ENCODE data around the gene TPRN. TPM values are rescaled to one million over a fixed set of nuclear protein-coding genes. Genes with fewer than 3 reads are reported as not detected.

Gene TPRN
- total RNA-seq, 1 donor from 2014 or later: 16.0 TPM

DNA sequence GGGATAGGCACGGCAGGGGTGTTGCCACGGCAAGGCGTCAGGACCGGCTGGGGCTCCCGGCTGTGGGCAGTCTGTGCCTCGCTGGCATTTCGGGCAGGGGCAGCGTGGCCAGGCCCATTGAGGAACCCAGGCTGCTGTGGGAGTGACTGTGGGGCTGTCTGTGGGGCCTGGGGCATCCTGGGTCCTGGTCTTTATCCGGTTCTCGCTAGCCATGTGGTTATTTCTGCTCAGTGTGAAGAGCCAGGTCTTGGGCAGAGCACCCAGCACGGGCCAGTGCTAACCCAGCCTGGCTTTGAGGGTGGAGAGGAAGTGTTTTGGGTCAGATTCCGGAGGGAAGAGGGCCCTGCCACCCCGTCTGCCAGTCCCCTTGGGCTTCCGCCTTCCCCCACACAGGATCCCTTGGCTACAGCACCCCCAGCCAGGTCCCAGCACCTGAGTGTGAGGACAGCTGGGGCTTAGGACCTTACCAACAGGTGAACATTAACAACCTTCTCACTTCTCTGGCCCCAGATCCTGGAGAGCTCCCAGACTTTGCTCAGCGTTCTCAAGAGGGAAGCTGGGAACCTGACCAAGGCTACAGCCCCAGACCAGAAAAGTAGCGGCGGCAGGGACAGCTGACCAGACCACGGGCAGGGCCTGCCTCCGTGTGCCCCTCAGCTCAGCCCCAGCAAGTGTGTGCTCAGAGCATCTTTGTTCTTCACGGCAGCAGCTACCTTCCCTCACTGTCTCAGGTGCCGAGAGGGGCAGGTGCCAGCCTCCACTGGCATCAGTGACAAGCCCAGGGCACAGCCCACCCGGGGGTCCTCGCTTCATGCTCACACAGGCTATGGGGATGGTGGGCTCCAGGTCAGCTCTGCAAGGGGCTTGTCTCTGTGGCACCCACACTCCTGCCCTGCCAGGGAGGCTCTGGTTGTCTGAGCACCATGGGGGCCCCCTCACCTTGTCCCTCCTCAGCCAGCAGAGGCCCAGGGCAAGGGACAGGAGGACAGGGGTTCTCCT, 10.9 kb downstream of the TPRN start:
- Histone ChIP-seq H3K9me3 (ENCODE audit: insufficient read depth, low read depth, low read length) (no peaks in the 10 kb centered on the region), H3K9ac (ENCODE audit: low read length) (peak overlapping the region; percentile 93), H3K4me2 (ENCODE audit: low read length) (peak overlapping the region; percentile 99), H3K27ac (ENCODE audit: low read depth, low read length) (peak overlapping the region; percentile 90), H4K20me1 (ENCODE audit: insufficient read depth, low read length) (peaks cover 73% of the 10 kb centered on the region), H2AFZ (ENCODE audit: low read depth, low read length) (peak overlapping the region; percentile 87), H3K27me3 (ENCODE audit: insufficient read depth, low read length) (no peaks in the 10 kb centered on the region), H3K79me2 (ENCODE audit: insufficient read depth, low read length) (peaks cover 78% of the 10 kb centered on the region), H3K36me3 (ENCODE audit: insufficient read depth, low read length) (no peaks in the 10 kb centered on the region), H3K4me3 (ENCODE audit: insufficient read depth, low read depth, low read length) (peak overlapping the region; percentile 94), H3K4me1 (ENCODE audit: insufficient read depth, low read length) (peaks cover 19% of the 10 kb centered on the region)
- peak overlapping the region; percentile 87 for H3K27ac Mint-ChIP-seq (ENCODE audit: unreplicated experiment)
- peaks cover 7% of the 10 kb centered on the region for H3K36me3 Mint-ChIP-seq (ENCODE audit: low read depth, unreplicated experiment)
- peak overlapping the region; percentile 95 for H3K4me3 Mint-ChIP-seq (ENCODE audit: unreplicated experiment)
- no peak for DNase-seq (ENCODE audit: low read depth)
- H3K9me3 Mint-ChIP-seq (ENCODE audit: unreplicated experiment): no peaks in the 10 kb centered on the region
- FAIRE-seq: no peak
- H3K4me1 Mint-ChIP-seq (ENCODE audit: low read depth, unreplicated experiment): peaks cover 17% of the 10 kb centered on the region
- TF ChIP-seq EZH2 (IDR thresholded peaks at IDR 0.05; ENCODE audit: insufficient read depth, low read length): no peak
- TF ChIP-seq, protein P1, sequence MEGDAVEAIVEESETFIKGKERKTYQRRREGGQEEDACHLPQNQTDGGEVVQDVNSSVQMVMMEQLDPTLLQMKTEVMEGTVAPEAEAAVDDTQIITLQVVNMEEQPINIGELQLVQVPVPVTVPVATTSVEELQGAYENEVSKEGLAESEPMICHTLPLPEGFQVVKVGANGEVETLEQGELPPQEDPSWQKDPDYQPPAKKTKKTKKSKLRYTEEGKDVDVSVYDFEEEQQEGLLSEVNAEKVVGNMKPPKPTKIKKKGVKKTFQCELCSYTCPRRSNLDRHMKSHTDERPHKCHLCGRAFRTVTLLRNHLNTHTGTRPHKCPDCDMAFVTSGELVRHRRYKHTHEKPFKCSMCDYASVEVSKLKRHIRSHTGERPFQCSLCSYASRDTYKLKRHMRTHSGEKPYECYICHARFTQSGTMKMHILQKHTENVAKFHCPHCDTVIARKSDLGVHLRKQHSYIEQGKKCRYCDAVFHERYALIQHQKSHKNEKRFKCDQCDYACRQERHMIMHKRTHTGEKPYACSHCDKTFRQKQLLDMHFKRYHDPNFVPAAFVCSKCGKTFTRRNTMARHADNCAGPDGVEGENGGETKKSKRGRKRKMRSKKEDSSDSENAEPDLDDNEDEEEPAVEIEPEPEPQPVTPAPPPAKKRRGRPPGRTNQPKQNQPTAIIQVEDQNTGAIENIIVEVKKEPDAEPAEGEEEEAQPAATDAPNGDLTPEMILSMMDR (IDR thresholded peaks at IDR 0.05; ENCODE audit: insufficient read depth, low read depth, low read length): no peak
- H3K27me3 Mint-ChIP-seq (ENCODE audit: low read depth, unreplicated experiment): no peaks in the 10 kb centered on the region

DNA sequence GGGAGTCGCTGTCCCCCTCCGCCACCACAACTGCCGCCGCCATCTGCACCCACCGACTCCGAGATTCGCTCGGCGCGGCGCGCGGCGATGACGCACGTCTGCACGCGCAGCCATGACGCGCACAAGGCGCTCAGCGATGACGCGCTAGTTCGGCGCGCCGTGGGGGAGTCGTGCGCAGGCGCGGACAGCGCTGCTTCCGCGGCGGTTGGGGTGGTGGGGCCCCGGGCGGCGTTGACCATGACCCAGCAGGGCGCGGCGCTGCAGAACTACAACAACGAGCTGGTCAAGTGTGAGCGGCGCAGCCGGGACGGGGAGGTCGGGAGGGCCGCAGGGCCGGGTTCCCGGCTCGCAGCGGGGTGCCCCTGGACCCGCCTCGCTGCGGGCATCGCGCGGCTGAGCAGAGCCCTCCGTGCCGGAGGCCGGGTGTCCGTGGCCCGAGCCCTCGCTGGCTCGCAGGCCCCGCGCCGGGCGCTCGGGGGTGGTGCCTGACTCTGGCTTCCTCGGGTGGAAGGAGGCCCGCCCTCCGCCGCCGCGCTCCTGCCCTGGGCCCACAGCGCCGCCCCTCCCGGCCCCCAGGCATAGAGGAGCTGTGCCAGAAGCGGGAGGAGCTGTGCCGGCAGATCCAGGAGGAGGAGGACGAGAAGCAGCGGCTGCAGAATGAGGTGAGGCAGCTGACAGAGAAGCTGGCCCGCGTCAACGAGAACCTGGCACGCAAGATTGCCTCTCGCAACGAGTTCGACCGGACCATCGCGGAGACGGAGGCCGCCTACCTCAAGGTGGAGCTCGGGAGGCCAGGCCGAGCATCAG, 11.8 kb downstream of the TPRN start, which contains the start of the genes ANAPC2 and SSNA1:
Gene ANAPC2, minus strand, starts transcription at position 71 of the 807 bp plus-strand sequence. Its CDS starts 28 bp downstream, at position 43.
Gene SSNA1, plus strand, starts transcription at position 187 of the 807 bp plus-strand sequence. Its CDS starts 51 bp downstream, at position 238.
- Mint-ChIP-seq H3K9me3 (ENCODE audit: unreplicated experiment) (no peaks in the 10 kb centered on the region), H3K4me1 (ENCODE audit: low read depth, unreplicated experiment) (peaks cover 16% of the 10 kb centered on the region), H3K4me3 (ENCODE audit: unreplicated experiment) (peak within 1 kb of the TSS; percentile 95), H3K27ac (ENCODE audit: unreplicated experiment) (peak within 1 kb of the TSS; percentile 87), H3K36me3 (ENCODE audit: low read depth, unreplicated experiment) (peaks cover 7% of the 10 kb centered on the region), H3K27me3 (ENCODE audit: low read depth, unreplicated experiment) (no peaks in the 10 kb centered on the region)
- H2AFZ ChIP-seq (ENCODE audit: low read depth, low read length): peak within 1 kb of the TSS; percentile 87
- no peaks in the 10 kb centered on the region for H3K27me3 ChIP-seq (ENCODE audit: insufficient read depth, low read length)
- peaks cover 69% of the 10 kb centered on the region for H4K20me1 ChIP-seq (ENCODE audit: insufficient read depth, low read length)
- peak within 1 kb of the TSS; percentile 93 for H3K9ac ChIP-seq (ENCODE audit: low read length)
- peak within 1 kb of the TSS; percentile 99 for H3K4me2 ChIP-seq (ENCODE audit: low read length)
- no peaks in the 10 kb centered on the region for H3K36me3 ChIP-seq (ENCODE audit: insufficient read depth, low read length)
- no peaks in the 10 kb centered on the region for H3K9me3 ChIP-seq (ENCODE audit: insufficient read depth, low read depth, low read length)
- DNase-seq (ENCODE audit: low read depth) (peak; percentile 78), FAIRE-seq (no peak)
- peak within 1 kb of the TSS; percentile 94 for H3K4me3 ChIP-seq (ENCODE audit: insufficient read depth, low read depth, low read length)
- TF ChIP-seq, protein P1 (IDR thresholded peaks at IDR 0.05; ENCODE audit: insufficient read depth, low read depth, low read length): no peak
- no peak for TF ChIP-seq EZH2 (IDR thresholded peaks at IDR 0.05; ENCODE audit: insufficient read depth, low read length)
- peaks cover 19% of the 10 kb centered on the region for H3K4me1 ChIP-seq (ENCODE audit: insufficient read depth, low read length)
- H3K27ac ChIP-seq (ENCODE audit: low read depth, low read length): peak within 1 kb of the TSS; percentile 90
- peaks cover 72% of the 10 kb centered on the region for H3K79me2 ChIP-seq (ENCODE audit: insufficient read depth, low read length)
